ENCODE data around the gene CCDC24.

- TF ChIP-seq EZH2 (IDR thresholded peaks at IDR 0.05; ENCODE audit: borderline replicate concordance, low read depth, low read length, severe bottlenecking) (no peak), FOS (IDR thresholded peaks at IDR 0.05; ENCODE audit: borderline replicate concordance, insufficient read depth, low read length) (no peak), CTCF (IDR thresholded peaks at IDR 0.05; ENCODE audit: extremely low read depth in 1 of 2, insufficient read depth in 1 of 2, low read depth in 1 of 2, low read length in 2 of 2) (no peak), POLR2A (IDR thresholded peaks at IDR 0.05; ENCODE audit: low read depth, low read length) (no peak), MYC (IDR thresholded peaks at IDR 0.05; ENCODE audit: low read depth, low read length) (no peak), MAX (IDR thresholded peaks at IDR 0.05; ENCODE audit: insufficient read depth, insufficient read length) (no peak), POLR2AphosphoS5 (IDR thresholded peaks at IDR 0.05; ENCODE audit: insufficient read depth, low read depth, low read length) (no peak)
These were observed 30.6 kb upstream of the CCDC24 start for GRCh38 chr1:43960798-43961197.

Data from endothelial cell of umbilical vein (primary cell).